Left lung (tissue), 10 donors: ENCODE results near the gene FGF1. TPM values are rescaled to one million over a fixed set of nuclear protein-coding genes. Genes with fewer than 3 reads are reported as not detected.

Experiments
- ATAC-seq: fragments of 200-7000 bp; cut with Tn5 transposase; one replicate; pipeline ENCODE4 v1.9.1; 2020; ENCODE audit warnings: moderate library complexity
- DNase-seq, 4 donors: peaks; one replicate each; pipeline ENCODE4 v3.0.0-alpha.2; 2013 to 2020
- H3K27ac ChIP-seq, 2 donors: fragments of 200-600 bp; sonication (generic) in 1 of 2; one replicate each; pipeline versions ENCODE4 v1.5.0 to v1.8.0; 2020 to 2021
- H3K27me3 ChIP-seq, 2 donors: fragments of 200-600 bp; sonication (generic) in 1 of 2; one replicate each; pipeline versions ENCODE4 v1.5.0 to v1.8.0; 2020 to 2021
- H3K36me3 ChIP-seq, 2 donors: fragments of 200-600 bp; sonication (generic) in 1 of 2; one replicate each; pipeline versions ENCODE4 v1.5.0 to v1.8.0; 2020 to 2021
- H3K4me1 ChIP-seq, 2 donors: fragments of 200-600 bp; one replicate each; pipeline ENCODE4 v1.8.0; 2021
- H3K4me3 ChIP-seq, 2 donors: fragments of 200-600 bp; sonication (generic) in 1 of 2; one replicate each; pipeline versions ENCODE4 v1.5.0 to v1.8.0; 2020 to 2021; ENCODE audit warnings: mild to moderate bottlenecking in 1 of 2
- H3K9me3 ChIP-seq, 2 donors: fragments of 200-600 bp; sonication (generic) in 1 of 2; one replicate each; pipeline versions ENCODE4 v1.5.0 to v1.8.0; 2020 to 2021
- CTCF ChIP-seq, 2 donors: fragments of 200-600 bp; sonication (generic) in 1 of 2; IDR thresholded peaks; one replicate each; pipeline versions ENCODE4 v1.5.0 to v1.8.0; 2021; ENCODE audit warnings: antibody characterized with exemption in 2 of 2
- intact Hi-C, 2 donors: fragments of 100-400 bp; cut with DNase I; formaldehyde crosslinking; loops; one replicate each; pipeline versions ENCODE4 v1.11.2 to v1.14.2; 2022
- polyA plus RNA-seq, 6 donors: library from polyadenylated mRNA; unstranded; fragments of 120-200 nt; gene quantifications; one replicate each; pipeline ENCODE4 v1.2.1, GENCODE V29; 2013; ENCODE audit not compliant: insufficient read length in 6 of 6
- total RNA-seq, 2 donors: library from RNA; stranded (reverse); fragmentation: NEBNext Ultra II Directional; extraction: Animal tissue kit (Norgen Biotek cat#: 25700); gene quantifications; one replicate each; pipeline ENCODE4 v1.2.1, GENCODE V29; 2021
- donor health status: DM: no; HTN: yes; CAD: no.
- donor health status: DM: no; HTN: no; CAD: no.

Gene FGF1
- total and polyA plus RNA-seq, 8 donors, result 0.41 to 1.9 (median 1.4) TPM

DNA sequence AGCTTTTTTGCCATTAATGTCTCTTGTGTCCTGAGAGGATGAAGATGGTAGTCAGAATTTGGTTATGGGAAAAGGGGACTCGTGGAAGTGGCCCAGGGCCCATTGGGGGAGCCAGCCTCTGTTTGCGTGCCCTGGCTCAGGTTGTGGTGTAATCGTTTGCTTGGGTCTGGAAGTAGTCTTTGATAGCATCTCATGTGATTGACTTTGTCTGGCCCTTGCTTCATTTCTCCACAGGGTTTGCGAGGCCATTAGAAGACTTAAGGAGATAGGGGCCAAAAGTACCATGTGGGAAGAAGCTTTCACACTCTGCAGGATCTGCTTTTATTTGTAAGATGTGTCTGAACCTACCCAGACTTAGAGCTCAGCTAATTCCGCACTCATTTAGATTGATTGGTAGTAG lies 114.5 kb downstream of the FGF1 start:
- H3K9me3 ChIP-seq, result no peaks in the 10 kb centered on the region
- no peaks in the 10 kb centered on the region for H3K36me3 ChIP-seq
- no peaks in the 10 kb centered on the region for H3K27me3 ChIP-seq
- ATAC-seq (no peak), DNase-seq (peak in 1 of 4 donors; percentile 32)
- H3K4me1 ChIP-seq, result no peaks in the 10 kb centered on the region
- H3K4me3 ChIP-seq, result no peak overlapping the region
- no peak for TF ChIP-seq CTCF (IDR thresholded peaks at IDR 0.05)
- H3K27ac ChIP-seq, result no peak overlapping the region
- intact Hi-C loops, result no loop called here

GRCh38 chr5:142569905-142570304 lies 116.0 kb downstream of the FGF1 start:
- intact Hi-C loops, result no loop called here
- H3K36me3 ChIP-seq, result no peaks in the 10 kb centered on the region
- DNase-seq, result no peak
- no peak for ATAC-seq
- no peaks in the 10 kb centered on the region for H3K9me3 ChIP-seq
- no peaks in the 10 kb centered on the region for H3K4me1 ChIP-seq
- no peaks in the 10 kb centered on the region for H3K27me3 ChIP-seq
- no peak for TF ChIP-seq CTCF (IDR thresholded peaks at IDR 0.05)
- H3K4me3 ChIP-seq, result no peak overlapping the region
- no peak overlapping the region for H3K27ac ChIP-seq

DNA sequence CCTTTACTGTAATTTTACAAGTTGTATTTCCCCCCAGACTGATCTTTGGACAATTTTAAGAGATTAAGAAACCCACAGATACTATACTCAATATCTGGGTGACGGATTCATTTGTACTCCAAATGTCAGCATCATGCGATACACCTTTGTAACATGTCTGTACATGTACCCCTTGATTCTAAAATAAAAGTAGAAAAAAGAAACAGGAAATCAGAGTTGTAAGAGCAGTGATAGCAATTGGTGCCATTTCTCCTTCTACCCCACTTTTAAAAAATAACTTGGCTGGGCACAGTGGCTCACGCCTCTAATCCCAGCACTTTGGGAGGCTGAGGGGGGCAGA lies 116.9 kb downstream of the FGF1 start:
- Histone ChIP-seq H3K9me3 (no peaks in the 10 kb centered on the region), H3K27ac (no peak overlapping the region), H3K27me3 (no peaks in the 10 kb centered on the region), H3K4me3 (no peak overlapping the region), H3K36me3 (no peaks in the 10 kb centered on the region), H3K4me1 (no peaks in the 10 kb centered on the region)
- ATAC-seq (no peak), DNase-seq (no peak)
- intact Hi-C loops, result no loop called here
- no peak for TF ChIP-seq CTCF (IDR thresholded peaks at IDR 0.05)

- Histone ChIP-seq H3K27me3 (no peaks in the 10 kb centered on the region), H3K9me3 (no peaks in the 10 kb centered on the region), H3K27ac (no peak overlapping the region), H3K36me3 (no peaks in the 10 kb centered on the region), H3K4me3 (no peak overlapping the region), H3K4me1 (no peaks in the 10 kb centered on the region)
- ATAC-seq, result peak; percentile 40
- no peak for TF ChIP-seq CTCF (IDR thresholded peaks at IDR 0.05)
- no peak for DNase-seq
- intact Hi-C loops, result no loop called here
Measured at GRCh38 chr5:142568283-142568995, 117.5 kb downstream of the FGF1 start.

- DNase-seq (no peak), ATAC-seq (no peak)
- Histone ChIP-seq H3K36me3 (no peaks in the 10 kb centered on the region), H3K27ac (no peak overlapping the region), H3K4me1 (no peaks in the 10 kb centered on the region), H3K9me3 (no peaks in the 10 kb centered on the region), H3K27me3 (no peaks in the 10 kb centered on the region), H3K4me3 (no peak overlapping the region)
- TF ChIP-seq CTCF (IDR thresholded peaks at IDR 0.05), result no peak
- intact Hi-C loops, result no loop called here
Measured at GRCh38 chr5:142561486-142562097, 124.3 kb downstream of the FGF1 start.
